PFSK-1 (cell line): Measurements from ENCODE around the gene FAIM.

Experiments used
- SIN3A ChIP-seq: IDR thresholded peaks from 2 replicates; pipeline ENCODE4 v1.6.1; 2012; ENCODE audit warnings: mild to moderate bottlenecking, low read length, moderate library complexity, borderline replicate concordance; ENCODE audit not compliant: insufficient read depth
- TAF1 ChIP-seq: IDR thresholded peaks from 2 replicates; pipeline ENCODE4 v1.6.1; 2012; ENCODE audit warnings: low read length, control low read depth, borderline replicate concordance; ENCODE audit not compliant: insufficient read depth

DNA sequence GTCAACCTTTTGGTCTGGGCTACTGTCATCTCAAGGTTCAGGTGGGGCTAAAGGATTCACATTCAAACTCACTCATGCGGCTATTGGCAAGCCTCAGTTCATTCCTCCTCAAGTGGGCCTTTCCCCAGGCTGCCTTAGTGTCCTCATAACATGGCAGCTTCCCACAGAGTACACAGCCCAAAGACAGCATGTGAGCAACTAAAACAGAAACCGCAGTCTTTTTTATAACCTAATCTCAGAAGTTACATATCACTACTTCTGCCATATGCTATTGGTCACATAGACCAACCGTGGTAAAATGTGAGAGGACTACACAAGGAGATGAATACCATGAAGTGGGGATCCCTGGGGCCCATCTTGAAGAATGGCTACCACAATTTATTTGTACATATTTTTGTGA lies 10.0 kb upstream of the FAIM start:
- TF ChIP-seq TAF1 (no peak), SIN3A (no peak)
